ENCODE results near the gene STT3B. TPM values are rescaled to one million over a fixed set of nuclear protein-coding genes. Genes with fewer than 3 reads are reported as not detected.

STT3B gene
- total RNA-seq, 1 donor from 2014 or later: 110 TPM

- no peak for TF ChIP-seq CTCF (IDR thresholded peaks at IDR 0.05; ENCODE audit: insufficient read depth, low read length, poor library complexity, severe bottlenecking)
- DNase-seq (ENCODE audit: low read depth): no peak
- Histone ChIP-seq H3K4me3 (ENCODE audit: low read depth, low read length) (no peak overlapping the region), H3K27me3 (ENCODE audit: control insufficient read depth, insufficient read depth, low read length) (no peaks in the 10 kb centered on the region), H3K36me3 (ENCODE audit: control insufficient read depth, insufficient read depth, low read length) (no peaks in the 10 kb centered on the region)
Measured at GRCh38 chr3:31624083-31624709, 91.5 kb downstream of the STT3B start.

DNA sequence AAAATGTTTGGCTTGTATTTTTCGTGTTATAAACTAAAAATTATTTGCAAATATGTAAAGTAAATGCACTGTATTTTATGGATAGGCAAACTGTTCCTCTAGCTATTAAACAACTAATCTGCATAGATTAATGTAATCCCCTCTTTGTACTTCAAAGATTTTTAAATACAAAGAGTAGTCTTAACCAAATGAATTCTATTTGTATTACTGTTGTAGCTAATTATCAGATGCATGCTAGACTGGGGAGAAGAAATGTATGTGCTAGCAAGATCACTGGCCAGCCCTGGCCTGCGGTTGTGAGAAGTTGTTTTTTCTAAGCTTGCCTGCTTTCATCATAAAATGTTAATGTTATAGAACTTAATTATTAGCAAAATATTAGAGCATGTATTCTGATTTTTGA is 92.6 kb downstream of the STT3B start:
- no peaks in the 10 kb centered on the region for H3K36me3 ChIP-seq (ENCODE audit: control insufficient read depth, insufficient read depth, low read length)

GRCh38 chr3:31629054-31629453 is 96.3 kb downstream of the STT3B start:
- no peaks in the 10 kb centered on the region for H3K27me3 ChIP-seq (ENCODE audit: control insufficient read depth, insufficient read depth, low read length)
- no peak overlapping the region for H3K4me3 ChIP-seq (ENCODE audit: low read depth, low read length)
- no peak for DNase-seq (ENCODE audit: low read depth)
- H3K36me3 ChIP-seq (ENCODE audit: control insufficient read depth, insufficient read depth, low read length): no peaks in the 10 kb centered on the region
- no peak for TF ChIP-seq CTCF (IDR thresholded peaks at IDR 0.05; ENCODE audit: insufficient read depth, low read length, poor library complexity, severe bottlenecking)

More for the DNA sequence above, 92.6 kb downstream of the STT3B start:
- Histone ChIP-seq H3K27me3 (ENCODE audit: control insufficient read depth, insufficient read depth, low read length) (no peaks in the 10 kb centered on the region), H3K4me3 (ENCODE audit: low read depth, low read length) (no peak overlapping the region)
- no peak for TF ChIP-seq CTCF (IDR thresholded peaks at IDR 0.05; ENCODE audit: insufficient read depth, low read length, poor library complexity, severe bottlenecking)
- no peak for DNase-seq (ENCODE audit: low read depth)

GRCh38 chr3:31634476-31634875 is 101.8 kb downstream of the STT3B start:
- DNase-seq (ENCODE audit: low read depth): no peak
- no peak for TF ChIP-seq CTCF (IDR thresholded peaks at IDR 0.05; ENCODE audit: insufficient read depth, low read length, poor library complexity, severe bottlenecking)
- no peaks in the 10 kb centered on the region for H3K27me3 ChIP-seq (ENCODE audit: control insufficient read depth, insufficient read depth, low read length)

DNA sequence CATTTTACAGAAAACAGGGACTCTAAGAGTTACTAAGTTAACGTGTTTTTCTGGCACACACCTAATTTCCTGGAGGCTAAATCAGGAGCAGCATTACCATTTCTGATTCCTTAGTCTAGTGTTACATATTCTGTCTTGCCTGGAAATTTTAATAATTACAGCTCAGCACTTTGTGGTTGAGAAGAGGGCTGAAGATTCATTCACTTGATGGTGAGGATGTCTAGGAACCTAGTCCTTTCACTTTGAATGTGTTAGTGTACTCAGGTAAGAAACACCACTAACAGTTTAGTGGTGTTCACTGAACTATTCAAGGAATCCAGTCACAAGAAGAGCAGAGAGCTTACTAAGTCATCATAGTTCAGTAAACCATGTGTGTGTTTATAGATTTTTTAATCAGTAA is 102.8 kb downstream of the STT3B start:
- Histone ChIP-seq H3K4me3 (ENCODE audit: low read depth, low read length) (no peak overlapping the region), H3K27me3 (ENCODE audit: control insufficient read depth, insufficient read depth, low read length) (no peaks in the 10 kb centered on the region), H3K36me3 (ENCODE audit: control insufficient read depth, insufficient read depth, low read length) (no peaks in the 10 kb centered on the region)
- DNase-seq (ENCODE audit: low read depth): no peak
- no peak for TF ChIP-seq CTCF (IDR thresholded peaks at IDR 0.05; ENCODE audit: insufficient read depth, low read length, poor library complexity, severe bottlenecking)

More at GRCh38 chr3:31634476-31634875, 101.8 kb downstream of the STT3B start:
- no peaks in the 10 kb centered on the region for H3K36me3 ChIP-seq (ENCODE audit: control insufficient read depth, insufficient read depth, low read length)
- H3K4me3 ChIP-seq (ENCODE audit: low read depth, low read length): no peak overlapping the region

GRCh38 chr3:31636049-31636448 is 103.3 kb downstream of the STT3B start:
- Histone ChIP-seq H3K36me3 (ENCODE audit: control insufficient read depth, insufficient read depth, low read length) (no peaks in the 10 kb centered on the region), H3K4me3 (ENCODE audit: low read depth, low read length) (no peak overlapping the region), H3K27me3 (ENCODE audit: control insufficient read depth, insufficient read depth, low read length) (no peaks in the 10 kb centered on the region)
- TF ChIP-seq CTCF (IDR thresholded peaks at IDR 0.05; ENCODE audit: insufficient read depth, low read length, poor library complexity, severe bottlenecking): no peak
- no peak for DNase-seq (ENCODE audit: low read depth)
